ENCODE data around the gene TMEM176B.
"Not testable (repeated sequence)": the region's sequence is repeated elsewhere in the genome, so short reads cannot be mapped to it uniquely, and the experiment has no call there.

Gene TMEM176B

DNA sequence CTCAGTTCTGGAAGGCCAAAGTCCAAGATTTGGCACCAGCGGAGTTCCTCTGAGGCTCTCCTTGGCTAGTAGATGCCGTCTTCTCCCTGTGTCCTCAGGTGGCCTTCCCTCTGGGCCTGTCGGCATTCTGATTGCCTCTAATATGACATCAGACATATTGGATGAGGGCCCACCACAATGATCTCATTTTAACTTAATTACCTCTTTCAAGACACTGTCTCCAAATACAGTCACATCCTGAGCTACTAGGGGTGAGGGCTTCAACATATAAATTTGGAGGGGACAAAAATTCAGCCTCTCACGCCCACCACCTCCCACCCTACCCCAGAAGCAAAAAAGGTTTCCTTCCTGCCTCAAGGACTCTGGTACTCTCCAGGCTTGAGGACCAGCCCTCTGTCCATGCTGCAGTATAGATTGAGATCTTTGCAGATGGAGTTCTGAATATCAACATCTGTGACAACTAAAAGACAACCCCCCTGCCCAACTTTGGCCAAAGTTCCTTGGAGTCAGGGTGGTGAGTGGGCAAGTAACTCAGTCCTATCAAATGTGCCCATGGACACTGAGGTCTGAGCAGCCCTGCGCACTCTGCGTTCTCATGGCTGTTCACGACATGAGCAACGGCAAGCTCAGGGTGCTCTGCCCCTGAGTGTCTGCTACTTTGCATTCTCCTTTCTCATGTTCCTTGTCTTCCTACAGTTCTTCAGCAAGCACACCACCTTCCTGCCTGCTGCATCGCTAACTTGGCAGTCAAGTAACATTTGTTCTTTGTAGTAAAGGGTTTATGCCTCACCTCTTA, 11.5 kb downstream of the TMEM176B start:
- DNase-seq: no peak

DNA sequence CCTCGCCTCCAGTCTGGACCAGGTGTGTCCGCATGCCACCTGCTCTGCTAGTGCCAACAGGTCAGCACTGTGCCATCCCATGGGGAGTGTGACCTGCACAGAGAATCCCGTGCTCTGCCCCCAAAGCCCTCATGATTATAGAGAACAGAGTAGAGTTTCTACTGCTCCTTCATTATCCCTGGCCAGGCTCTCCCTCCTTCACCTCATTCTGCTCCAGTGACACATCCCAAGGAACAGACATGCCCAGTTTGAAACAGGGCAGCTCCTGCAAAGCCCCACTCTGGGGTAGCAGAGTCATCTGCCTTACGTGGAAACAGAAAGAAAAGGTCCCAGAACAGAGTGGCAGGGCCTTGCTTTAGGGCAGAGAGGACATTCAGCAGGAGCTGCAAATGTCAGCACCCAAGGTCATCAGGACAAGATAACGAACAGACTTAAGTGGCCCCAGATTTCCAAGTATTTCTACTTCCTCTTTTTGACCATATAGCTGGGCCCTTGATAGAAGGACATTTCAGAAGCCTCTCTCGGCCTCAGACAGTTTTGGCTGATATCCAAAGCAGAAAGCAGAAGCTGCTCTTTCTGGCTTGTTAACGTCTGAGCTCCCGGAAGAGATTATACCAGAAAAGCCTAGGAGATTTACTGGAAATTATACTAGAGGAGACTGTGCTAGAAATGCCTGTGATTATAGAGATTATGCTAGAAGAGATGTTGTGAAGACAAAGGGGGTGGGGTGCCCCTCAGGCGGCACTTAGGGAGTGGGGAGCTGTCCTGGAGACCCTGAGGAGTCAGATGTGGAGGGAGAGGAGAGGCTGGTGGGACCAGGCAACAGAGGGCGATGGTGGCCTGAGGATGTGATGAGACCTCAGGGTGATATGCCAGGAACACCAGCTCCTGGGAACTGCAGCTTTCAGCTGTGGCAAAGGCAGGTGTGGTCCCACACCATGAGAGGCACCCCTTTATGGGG, 12.6 kb downstream of the TMEM176B start:
- DNase-seq: peak; percentile 13

DNA sequence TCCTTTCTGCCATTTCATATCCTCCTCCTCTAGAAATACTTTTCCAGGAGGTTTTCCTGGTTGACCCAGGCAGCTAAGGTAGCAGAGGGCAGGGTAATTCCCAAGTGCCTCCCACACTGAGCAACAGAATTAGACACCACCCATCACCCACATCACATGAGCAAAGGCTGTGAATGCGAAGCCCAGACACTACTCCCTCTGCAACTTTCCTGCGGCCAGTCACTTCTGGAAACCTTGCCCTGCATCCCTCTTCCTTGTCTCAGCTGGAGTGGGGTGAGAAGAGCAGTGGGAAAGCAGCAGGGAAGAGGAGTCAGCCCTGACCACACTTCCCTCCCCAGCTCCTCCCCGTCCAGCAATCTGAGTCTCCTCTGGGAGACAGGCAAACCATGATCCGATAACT, 15.2 kb downstream of the TMEM176B start:
- DNase-seq: no peak

DNA sequence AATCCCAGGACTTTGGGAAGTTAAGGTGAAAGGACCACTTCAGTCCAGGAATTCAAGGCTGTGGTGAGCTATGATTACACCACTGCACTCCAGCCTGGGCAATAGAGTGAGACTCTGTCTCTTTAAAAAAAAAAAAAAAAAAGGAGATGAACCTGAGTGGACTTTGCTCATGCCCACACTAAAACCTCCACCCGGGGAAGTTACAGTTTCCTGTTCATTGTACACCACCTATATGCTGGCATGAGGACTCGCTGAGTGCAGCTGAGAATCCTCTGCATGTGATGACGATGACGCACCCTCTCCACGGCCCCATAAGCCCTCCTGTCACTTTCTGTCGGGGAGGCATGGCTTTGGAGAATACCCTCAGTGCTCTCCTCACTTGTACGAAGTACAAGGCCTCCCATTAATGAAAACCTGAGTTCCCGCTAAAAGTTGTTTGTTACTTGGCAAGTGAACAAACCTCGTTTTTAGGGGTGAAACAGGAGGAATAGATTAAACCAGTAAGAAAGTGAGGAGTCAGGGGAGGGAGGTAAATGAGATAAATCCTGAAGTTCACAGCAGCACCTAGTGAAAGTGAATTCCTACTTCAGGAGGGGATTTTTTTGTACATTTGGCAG, 15.9 kb downstream of the TMEM176B start:
- DNase-seq: no peak

DNA sequence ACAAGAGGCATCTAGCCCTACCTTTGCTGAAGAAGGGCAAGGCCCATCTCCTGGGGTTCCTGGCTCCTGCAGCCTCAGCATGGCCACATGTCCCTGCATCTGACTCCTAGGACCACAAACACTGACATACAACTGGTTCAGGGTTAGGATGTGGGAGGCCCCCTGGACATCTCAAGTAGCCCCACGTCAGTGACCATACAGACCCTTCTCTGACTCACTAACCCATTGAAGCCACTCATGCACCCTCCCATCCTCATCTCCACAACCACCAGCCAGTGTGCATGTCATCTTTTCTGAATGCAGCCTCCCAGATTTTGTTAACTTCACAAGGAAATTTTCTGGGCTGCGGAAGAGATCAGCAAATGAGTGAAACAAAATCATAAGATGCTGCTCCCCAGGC, 18.2 kb downstream of the TMEM176B start:
- DNase-seq: no peak

DNA sequence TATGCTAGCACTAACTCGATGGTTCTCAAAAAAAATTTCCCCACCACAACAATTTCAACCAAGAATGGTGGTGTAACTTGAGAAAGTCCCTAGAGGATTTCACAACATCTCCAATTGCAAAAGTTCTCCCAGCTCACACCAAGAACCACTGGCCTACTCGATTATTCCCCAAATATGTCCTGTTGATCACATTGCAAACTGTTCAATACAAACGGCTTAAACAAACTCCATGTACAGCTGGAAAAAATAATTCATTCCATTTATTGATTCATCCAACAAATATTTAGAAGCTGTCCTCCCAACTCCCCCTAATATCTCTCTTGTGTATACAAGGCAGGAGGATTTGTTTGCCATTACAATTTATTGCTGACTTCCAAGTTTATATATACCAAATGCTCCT, 19.1 kb downstream of the TMEM176B start:
- no peak for DNase-seq

DNA sequence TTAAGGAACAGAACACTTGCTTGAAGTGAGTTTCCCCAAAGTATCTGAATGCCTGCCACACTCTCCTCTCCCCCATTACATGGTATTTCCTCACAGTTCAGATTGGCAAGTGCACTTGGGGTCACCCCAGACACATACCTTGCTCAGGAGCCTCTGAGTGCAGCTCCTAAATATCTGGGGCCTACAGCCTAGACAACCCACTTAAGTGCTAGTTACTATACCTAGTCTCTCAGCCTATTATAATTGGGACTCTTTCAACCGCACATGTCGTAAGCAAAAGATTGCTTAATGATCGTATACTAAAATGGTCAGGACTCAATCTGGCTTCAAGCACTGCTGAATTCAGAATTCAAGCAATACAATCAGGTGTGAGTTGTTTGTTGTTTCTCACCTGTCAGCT, 19.9 kb downstream of the TMEM176B start:
- no peak for DNase-seq

DNA sequence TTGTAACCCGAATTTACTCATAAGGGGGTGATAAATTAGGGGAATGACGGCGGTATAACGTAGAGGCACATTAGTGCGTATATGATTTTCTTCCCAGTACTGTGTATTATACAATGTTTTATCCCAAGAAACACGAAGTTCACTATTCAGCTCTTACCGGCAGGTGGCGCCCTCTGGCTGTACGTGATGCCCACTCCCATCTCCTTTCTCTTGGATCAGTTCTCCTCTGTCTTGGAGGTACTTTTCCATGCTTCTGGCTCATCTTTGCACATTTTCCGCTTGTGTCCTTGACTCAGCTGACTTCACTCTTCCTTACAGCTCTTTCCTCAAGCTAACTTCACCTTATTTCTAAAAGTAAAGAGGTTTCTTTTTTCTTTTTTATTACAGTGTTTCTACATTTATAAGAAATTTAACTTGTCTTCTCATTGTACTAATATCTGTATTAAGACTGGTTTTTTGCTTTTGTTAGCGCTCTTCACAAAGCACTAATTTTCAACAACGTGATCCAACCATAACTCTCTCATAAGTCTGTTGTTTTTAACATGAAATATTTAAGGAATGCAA, 21.3 kb downstream of the TMEM176B start:
- DNase-seq: peak; percentile 71

DNA sequence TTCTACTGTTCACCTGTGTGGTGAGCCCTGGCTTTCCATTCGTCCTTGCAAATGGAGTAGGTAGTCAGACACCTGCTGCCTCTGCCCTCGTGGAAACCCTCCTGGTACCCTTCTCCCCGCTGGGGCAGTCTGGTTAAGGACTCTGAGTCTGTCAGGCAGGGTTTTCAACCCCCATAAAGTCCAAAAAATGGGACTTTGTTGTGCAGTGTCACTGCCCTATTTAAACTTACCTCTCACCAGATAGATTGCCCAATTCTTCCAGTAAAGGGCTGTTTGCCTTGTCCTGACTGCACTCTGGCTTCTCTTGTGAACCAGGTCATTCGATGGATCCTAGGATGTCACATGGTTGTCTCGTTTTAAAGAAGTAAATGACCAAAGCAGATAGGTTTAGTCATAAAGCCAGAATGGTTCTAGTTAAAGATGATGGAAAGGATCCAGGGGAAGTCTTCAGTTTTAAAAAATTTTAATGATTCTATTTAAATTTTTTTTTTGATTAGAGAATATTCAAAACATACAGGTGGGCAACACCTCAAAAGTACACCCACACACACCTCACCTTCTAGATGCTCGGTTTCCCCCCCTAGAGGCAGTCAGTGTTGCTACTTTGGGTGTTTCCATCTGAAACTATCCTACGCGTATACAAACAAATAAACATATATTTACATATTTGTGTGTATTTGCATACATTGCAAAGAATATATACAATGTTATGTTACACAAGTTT, 22.0 kb downstream of the TMEM176B start:
- DNase-seq: no peak

DNA sequence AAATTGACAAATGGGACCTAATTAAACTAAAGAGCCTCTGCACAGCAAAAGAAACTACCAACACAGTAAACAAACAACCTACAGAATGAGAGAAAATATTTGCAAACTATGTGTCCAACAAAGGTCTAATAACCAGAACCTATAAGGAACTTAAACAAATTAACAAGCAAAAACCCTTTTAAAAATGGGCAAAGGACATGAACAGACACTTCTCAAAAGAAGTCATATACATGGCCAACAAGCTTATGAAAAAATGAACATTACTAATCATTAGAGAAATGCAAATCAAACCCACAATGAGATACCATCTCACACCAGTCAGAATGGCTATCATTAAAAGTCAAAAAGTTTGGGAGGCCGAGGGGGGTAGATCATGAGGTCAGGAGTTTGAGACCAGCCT, 26.0 kb downstream of the TMEM176B start:
- not testable (repeated sequence) for DNase-seq

DNA sequence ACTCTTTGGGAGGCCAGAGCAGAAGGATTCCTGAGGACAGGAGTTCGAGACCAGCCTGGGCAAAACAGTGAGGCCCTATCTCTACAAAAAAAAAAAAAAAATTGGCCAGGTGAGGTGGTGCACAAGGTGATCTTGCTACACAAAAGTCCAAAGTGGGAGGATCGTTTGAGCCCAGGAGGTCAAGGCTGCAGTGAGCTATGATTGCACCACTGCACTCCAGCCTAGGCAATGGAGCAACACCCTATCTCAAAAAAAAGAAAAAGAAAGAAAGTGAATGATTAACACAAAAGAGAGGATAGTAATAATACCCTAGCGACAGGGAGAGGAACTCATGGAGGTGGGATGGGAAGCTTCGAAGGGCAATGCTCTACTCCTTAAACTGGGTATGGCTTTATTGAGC, 30.4 kb downstream of the TMEM176B start:
- no peak for DNase-seq

DNA sequence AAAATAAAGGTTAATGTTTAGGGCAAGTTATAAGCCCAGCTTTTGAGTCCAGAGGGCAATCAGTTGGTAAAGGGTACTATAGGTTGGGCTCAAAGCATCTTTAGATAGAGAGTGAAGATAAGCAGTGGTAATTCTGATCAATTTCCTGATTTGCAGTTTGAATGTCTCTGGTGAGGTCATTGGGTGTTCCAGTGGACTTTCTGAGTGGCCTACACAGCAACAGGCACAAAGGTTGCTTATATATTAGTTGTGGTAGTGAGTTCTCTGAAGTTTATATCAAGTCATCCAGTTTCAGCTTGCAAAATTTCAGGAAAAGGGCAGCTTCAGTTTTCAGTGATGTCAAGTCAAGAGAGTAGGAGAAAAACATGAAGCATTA, 33.8 kb downstream of the TMEM176B start:
- DNase-seq: no peak

DNA sequence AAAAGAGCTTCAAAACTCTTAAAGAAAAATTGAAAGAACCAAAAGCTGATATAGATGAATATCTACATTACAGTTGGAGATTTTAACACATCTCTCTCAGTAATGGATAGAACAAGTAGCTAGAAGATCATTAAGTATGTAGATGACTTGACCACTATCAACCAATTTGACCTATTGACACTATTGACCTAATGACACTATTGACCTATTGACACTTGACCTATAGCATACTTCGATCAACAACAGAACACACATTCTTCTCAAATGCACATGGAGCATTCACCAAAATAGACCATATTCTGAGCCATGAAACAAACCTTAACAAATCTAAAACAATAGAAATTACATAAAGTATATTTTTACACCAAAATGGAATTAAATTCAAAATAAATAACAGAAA, 40.7 kb downstream of the TMEM176B start:
- no peak for DNase-seq

DNA sequence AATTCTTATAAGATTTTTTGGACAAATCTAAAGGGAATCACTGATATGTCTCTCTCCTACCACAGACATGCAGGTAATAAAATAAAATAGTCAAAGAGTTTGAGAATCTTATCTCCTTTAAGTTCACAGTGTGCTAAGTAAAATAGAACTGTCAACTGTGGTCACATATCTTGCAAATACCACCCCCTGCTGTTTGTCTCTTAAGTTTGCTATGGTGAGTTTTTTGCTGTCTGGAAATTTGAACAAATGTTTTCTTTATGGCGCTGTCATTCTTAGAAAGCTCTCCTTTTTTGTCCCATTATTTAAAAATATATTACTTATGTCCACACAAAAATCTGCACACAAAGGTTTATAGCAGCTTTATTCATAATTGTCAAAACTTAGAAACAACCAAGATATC, 43.3 kb downstream of the TMEM176B start:
- DNase-seq: peak; percentile 81

DNA sequence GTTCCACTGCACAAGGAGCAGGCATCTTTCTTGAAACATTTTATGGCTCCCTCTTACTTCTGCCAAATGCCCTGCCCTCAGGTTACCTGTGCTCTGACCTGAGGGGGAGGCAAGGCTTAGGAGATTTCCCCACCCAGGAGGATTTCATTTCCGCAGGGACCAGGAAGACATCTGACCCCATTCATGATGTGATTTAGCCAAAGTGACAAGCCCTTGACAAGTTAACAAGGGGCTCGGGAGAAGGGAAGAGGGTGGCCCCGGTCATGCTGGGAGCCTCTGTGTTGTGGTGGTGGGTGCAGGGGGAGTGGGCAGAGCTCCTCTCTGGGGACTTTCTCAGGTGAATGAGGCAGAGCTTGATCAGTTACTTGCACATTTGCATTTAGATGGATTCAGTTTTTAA, 44.0 kb downstream of the TMEM176B start:
- peak; percentile 44 for DNase-seq

DNA sequence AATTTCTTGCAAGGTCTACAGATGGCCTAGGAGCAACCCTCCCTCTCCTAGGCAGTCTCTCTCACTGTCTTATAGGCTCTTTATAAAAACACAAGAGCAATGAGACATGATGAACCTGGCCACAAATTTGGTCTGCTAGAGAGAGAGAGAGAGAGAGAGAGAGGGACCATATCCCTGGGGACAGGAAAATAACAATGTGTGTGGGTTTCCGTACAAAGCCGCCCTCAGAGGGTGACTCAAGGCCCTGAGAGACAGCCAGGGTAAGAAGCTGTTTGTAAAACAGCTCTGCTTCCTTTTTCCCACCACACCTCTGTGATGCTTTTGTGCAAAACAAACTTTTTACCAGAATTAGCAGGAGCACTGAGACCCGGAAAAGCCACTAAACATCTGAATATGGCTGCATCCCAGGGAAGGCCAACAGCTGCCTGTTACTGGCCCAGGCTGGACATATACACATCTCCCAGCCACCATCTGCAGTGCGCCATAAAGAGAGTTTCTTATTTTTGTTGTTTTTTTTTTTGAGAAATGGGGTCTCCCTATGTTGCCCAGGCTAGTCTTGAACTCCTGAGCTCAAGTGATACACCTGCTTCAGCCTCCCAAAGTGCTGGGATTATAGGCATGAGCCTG, 44.6 kb downstream of the TMEM176B start:
- peak; percentile 89 for DNase-seq

DNA sequence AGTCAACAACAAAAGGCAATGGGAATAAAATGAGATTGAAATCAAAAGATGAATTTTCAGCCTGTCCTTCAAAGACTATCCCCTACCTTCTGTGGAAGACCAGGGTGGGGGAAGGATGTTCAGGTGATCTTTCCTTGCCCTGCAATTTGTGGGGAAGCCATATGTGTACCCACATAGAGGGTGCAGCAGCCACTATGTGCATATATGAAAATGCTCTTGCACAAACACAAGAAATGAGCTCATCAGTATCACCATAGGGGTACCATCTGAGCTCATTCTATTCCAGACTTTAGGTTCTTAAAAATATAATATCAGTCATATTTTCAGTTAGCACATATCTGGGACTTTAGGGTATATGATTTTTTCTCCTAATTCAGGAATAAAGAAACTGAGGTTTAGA, 45.2 kb downstream of the TMEM176B start:
- DNase-seq: peak; percentile 38

DNA sequence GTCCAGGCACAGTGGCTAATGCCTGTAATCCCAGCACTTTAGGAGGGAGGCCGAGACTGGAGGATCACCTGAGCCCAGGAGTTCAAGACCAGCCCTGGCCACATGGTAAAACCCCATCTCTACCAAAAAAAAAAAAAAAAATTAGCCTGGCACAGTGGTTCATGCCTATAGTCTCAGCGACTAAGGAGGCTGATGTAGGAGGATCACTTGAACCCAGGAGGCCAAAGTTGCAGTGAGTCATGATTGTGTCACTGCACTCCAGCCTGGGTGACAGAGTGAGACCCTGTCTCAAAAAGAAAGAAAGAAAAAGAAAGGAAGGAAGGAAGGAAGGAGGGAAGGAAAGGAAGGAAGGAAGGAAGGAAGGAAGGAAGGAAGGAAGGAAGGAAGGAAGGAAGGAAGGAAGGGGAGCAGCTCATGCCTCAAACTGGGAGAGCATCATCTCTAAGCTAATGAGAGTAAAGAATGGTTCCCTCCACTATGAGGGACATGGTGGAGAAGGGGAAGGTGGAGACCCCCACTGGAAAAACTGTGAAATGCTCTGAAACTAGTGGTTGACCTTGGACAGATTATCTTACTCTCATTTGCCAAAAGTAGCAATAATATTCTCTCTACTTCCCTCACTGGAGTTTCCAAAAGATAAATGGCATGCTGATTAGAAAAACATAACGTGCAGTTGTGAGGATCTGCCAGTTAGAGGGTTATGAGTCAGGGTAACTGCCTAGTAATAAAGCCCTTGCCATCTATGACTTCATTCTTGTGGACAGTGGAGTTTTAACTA, 46.1 kb downstream of the TMEM176B start:
- DNase-seq: peak; percentile 62

DNA sequence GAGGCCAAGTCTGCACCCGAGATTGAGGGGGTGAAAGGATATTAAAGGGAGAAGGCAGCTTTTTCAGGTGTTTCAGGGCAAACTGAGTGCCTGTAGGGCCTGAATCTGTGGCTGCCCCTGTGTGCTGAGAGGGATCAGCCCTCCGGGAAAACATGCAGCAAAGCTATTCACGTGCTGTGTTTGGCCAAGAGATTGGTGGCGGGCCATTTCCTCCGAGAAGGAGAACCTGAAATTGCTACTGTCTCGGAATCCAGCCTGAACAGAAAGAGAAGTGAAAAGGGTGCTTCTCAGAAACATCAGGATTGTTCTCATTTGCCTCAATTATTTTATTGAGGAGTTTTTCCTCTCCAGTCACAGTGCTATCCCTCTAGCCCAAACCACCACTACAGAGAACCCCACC, 46.9 kb downstream of the TMEM176B start:
- DNase-seq: no peak

DNA sequence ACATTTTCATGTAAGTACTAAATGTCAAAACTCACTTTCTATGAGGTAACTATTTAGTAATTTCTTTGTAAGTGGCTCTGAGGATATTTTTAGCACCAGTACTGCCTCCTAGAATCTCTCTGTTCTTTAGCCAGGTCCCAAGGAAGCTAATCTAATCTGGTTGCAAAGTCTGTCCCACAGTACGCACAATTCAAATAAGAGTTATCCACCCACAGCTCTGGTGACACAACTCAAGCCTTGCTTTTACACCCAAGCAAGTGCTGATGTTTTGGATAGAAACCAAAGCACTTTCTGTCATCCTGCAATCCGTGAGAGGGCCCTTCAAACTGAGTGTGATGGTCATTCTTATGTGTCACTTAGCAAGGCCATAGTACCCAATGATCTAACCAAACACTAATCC, 48.5 kb downstream of the TMEM176B start:
- DNase-seq: no peak

DNA sequence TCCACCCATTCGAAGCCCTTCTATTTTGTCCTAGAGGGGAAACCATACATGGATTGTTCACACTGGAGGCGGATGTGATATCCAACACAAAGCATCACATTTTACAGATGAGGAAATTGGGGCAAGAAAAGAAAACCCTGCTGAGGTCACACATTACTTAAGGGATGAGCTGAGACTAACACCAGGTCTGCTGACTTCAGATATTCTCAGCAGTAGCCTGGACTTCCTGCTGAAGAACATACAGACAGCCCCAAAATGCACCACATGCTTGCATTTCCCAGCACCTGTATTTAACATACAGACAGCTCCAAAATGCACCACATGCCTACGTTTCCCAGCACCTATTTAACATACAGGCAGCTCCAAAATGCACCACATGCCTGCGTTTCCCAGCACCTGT, 51.8 kb downstream of the TMEM176B start:
- peak; percentile 40 for DNase-seq
